DOHH2 (cell line): ENCODE data around the gene ICOSLG.

Experiments used
- H3F3A ChIP-seq: fragments of 200-600 bp; sonication (generic), shearing (Covaris generic); 2 replicates; pipeline ENCODE4 v1.6.0; 2016; ENCODE audit warnings: antibody characterized with exemption, mild to moderate bottlenecking; ENCODE audit not compliant: control insufficient read depth, insufficient read depth
- H3K27ac ChIP-seq: fragments of 200-600 bp; sonication (generic); 2 replicates; pipeline ENCODE4 v1.5.1; 2014; ENCODE audit warnings: low read depth, mild to moderate bottlenecking, low read length, moderate library complexity
- H3K27me3 ChIP-seq: fragments of 200-600 bp; sonication (generic); 2 replicates; pipeline ENCODE4 v1.6.1; 2014; ENCODE audit warnings: mild to moderate bottlenecking, low read length, mixed read lengths; ENCODE audit not compliant: control insufficient read depth
- H3K36me3 ChIP-seq: fragments of 200-600 bp; sonication (generic); 2 replicates; pipeline ENCODE4 v1.6.1; 2014; ENCODE audit warnings: mild to moderate bottlenecking, low read length, moderate library complexity, mixed read lengths; ENCODE audit not compliant: control insufficient read depth
- H3K4me1 ChIP-seq: fragments of 200-600 bp; sonication (generic); 2 replicates; pipeline ENCODE4 v1.6.1; 2014; ENCODE audit warnings: mild to moderate bottlenecking, low read length, mixed read lengths; ENCODE audit not compliant: control insufficient read depth
- H3K4me2 ChIP-seq: fragments of 200-600 bp; sonication (generic); 2 replicates; pipeline ENCODE4 v1.6.0; 2014; ENCODE audit warnings: mild to moderate bottlenecking, low read length, moderate library complexity
- H3K4me3 ChIP-seq: fragments of 200-600 bp; sonication (generic); 2 replicates; pipeline ENCODE4 v1.5.1; 2014; ENCODE audit warnings: mild to moderate bottlenecking, low read length, mixed read lengths
- H3K79me2 ChIP-seq: fragments of 200-600 bp; sonication (generic); 2 replicates; pipeline ENCODE4 v1.6.1; 2014; ENCODE audit warnings: mild to moderate bottlenecking, low read length, mixed read lengths; ENCODE audit not compliant: control insufficient read depth
- H3K9me2 ChIP-seq: fragments of 200-600 bp; sonication (generic); replicated peaks from 2 replicates; pipeline ENCODE4 v1.6.1; 2014; ENCODE audit warnings: mild to moderate bottlenecking, low read length, mixed read lengths; ENCODE audit not compliant: control insufficient read depth
- H3K9me3 ChIP-seq: fragments of 200-600 bp; sonication (generic); 2 replicates; pipeline ENCODE4 v1.6.1; 2014; ENCODE audit warnings: antibody characterized with exemption, low read length, mixed read lengths; ENCODE audit not compliant: control insufficient read depth, insufficient read depth
- H4K20me1 ChIP-seq: fragments of 200-600 bp; sonication (generic); 2 replicates; pipeline ENCODE4 v1.6.0; 2014; ENCODE audit warnings: low read depth, mild to moderate bottlenecking, antibody characterized with exemption, low read length, moderate library complexity; ENCODE audit not compliant: control insufficient read depth, insufficient read depth
- CTCF ChIP-seq: fragments of 200-600 bp; sonication (generic); IDR thresholded peaks from one replicate; pipeline ENCODE4 v1.5.1; 2014; ENCODE audit warnings: antibody characterized with exemption, mild to moderate bottlenecking, low read depth, low read length; ENCODE audit not compliant: poor library complexity, severe bottlenecking
- EZH2phosphoT487 ChIP-seq: fragments of 200-600 bp; sonication (generic); IDR thresholded peaks from 2 replicates; pipeline ENCODE4 v1.6.1; 2017; ENCODE audit warnings: borderline replicate concordance, mild to moderate bottlenecking, antibody characterized with exemption, low read length, moderate library complexity, mixed read lengths

ICOSLG gene

GRCh38 chr21:44279354-44280260 lies 38.9 kb upstream of the ICOSLG start:
- no peaks in the 10 kb centered on the region for H3K36me3 ChIP-seq
- H3K79me2 ChIP-seq, result no peaks in the 10 kb centered on the region
- H3K27me3 ChIP-seq, result peaks cover 17% of the 10 kb centered on the region
- H3K4me1 ChIP-seq, result peaks cover 5% of the 10 kb centered on the region; the same call in 1 of the 2 replicates
- H3K9me2 ChIP-seq, result no peaks in the 10 kb centered on the region
- H3K9me3 ChIP-seq, result no peaks in the 10 kb centered on the region
- H3F3A ChIP-seq, result no peaks in the 10 kb centered on the region
- no peaks in the 10 kb centered on the region for H4K20me1 ChIP-seq
- TF ChIP-seq EZH2phosphoT487 (no peak), CTCF (no peak)
- H3K27ac ChIP-seq, result no peak overlapping the region
- H3K4me2 ChIP-seq, result no peak overlapping the region
- H3K4me3 ChIP-seq, result no peak overlapping the region

GRCh38 chr21:44275041-44275440 lies 34.3 kb upstream of the ICOSLG start:
- H3K4me1 ChIP-seq, result peaks cover 5% of the 10 kb centered on the region; the same call in 1 of the 2 replicates
- no peaks in the 10 kb centered on the region for H3K9me3 ChIP-seq
- H3K4me2 ChIP-seq, result no peak overlapping the region
- H3K9me2 ChIP-seq, result no peaks in the 10 kb centered on the region
- H4K20me1 ChIP-seq, result no peaks in the 10 kb centered on the region
- no peaks in the 10 kb centered on the region for H3F3A ChIP-seq
- no peak overlapping the region for H3K27ac ChIP-seq
- no peak overlapping the region for H3K4me3 ChIP-seq
- no peaks in the 10 kb centered on the region for H3K36me3 ChIP-seq
- peaks cover 12% of the 10 kb centered on the region for H3K27me3 ChIP-seq
- H3K79me2 ChIP-seq, result no peaks in the 10 kb centered on the region
- no peak for TF ChIP-seq EZH2phosphoT487
- no peak for TF ChIP-seq CTCF

- H4K20me1 ChIP-seq, result no peaks in the 10 kb centered on the region
- no peaks in the 10 kb centered on the region for H3K4me1 ChIP-seq
- no peaks in the 10 kb centered on the region for H3K36me3 ChIP-seq
- H3K9me2 ChIP-seq, result no peaks in the 10 kb centered on the region
- no peak for TF ChIP-seq CTCF
- H3K9me3 ChIP-seq, result no peaks in the 10 kb centered on the region
- no peaks in the 10 kb centered on the region for H3K79me2 ChIP-seq
- H3K27ac ChIP-seq, result no peak overlapping the region
- no peak overlapping the region for H3K4me2 ChIP-seq
- H3F3A ChIP-seq, result no peaks in the 10 kb centered on the region
- peaks cover 12% of the 10 kb centered on the region for H3K27me3 ChIP-seq
- no peak overlapping the region for H3K4me3 ChIP-seq
These were observed 32.3 kb upstream of the ICOSLG start for GRCh38 chr21:44273046-44273445.
